Trophoblast cell (in vitro differentiated cells and primary cell): ENCODE results near the gene TRPC4AP.

Experiments
- DNase-seq, 2 donors: peaks; one replicate each; pipeline ENCODE4 v3.0.0-alpha.2; 2016
- H2AFZ ChIP-seq: 2 replicates; pipeline ENCODE4 v1.6.1; 2013; ENCODE audit warnings: low read length, moderate library complexity, mild to moderate bottlenecking; ENCODE audit not compliant: insufficient read depth, poor library complexity
- H2AK5ac ChIP-seq: 2 replicates; pipeline ENCODE4 v1.6.1; 2013; ENCODE audit warnings: mild to moderate bottlenecking, low read length
- H2BK120ac ChIP-seq: 2 replicates; pipeline ENCODE4 v1.6.1; 2013; ENCODE audit warnings: low read length, mild to moderate bottlenecking, moderate library complexity; ENCODE audit not compliant: insufficient read depth, poor library complexity
- H2BK12ac ChIP-seq: 2 replicates; pipeline ENCODE4 v1.6.1; 2013; ENCODE audit warnings: mild to moderate bottlenecking, low read length, moderate library complexity
- H2BK5ac ChIP-seq: 2 replicates; pipeline ENCODE4 v1.6.1; 2013; ENCODE audit warnings: low read length, low read depth, moderate library complexity, mild to moderate bottlenecking; ENCODE audit not compliant: poor library complexity
- H3K14ac ChIP-seq: 2 replicates; pipeline ENCODE4 v1.6.1; 2013; ENCODE audit warnings: mild to moderate bottlenecking, low read length
- H3K18ac ChIP-seq: 2 replicates; pipeline ENCODE4 v1.6.1; 2013; ENCODE audit warnings: mild to moderate bottlenecking, low read length
- H3K23ac ChIP-seq: 2 replicates; pipeline ENCODE4 v1.6.1; 2013; ENCODE audit warnings: low read length
- H3K27ac ChIP-seq: 2 replicates; pipeline ENCODE4 v1.5.1; 2013; ENCODE audit warnings: low read depth, mild to moderate bottlenecking, inconsistent platforms, low read length, moderate library complexity
- H3K27me3 ChIP-seq: 2 replicates; pipeline ENCODE4 v1.6.1; 2013; ENCODE audit warnings: inconsistent platforms, mild to moderate bottlenecking, low read length, moderate library complexity; ENCODE audit not compliant: insufficient read depth
- H3K36me3 ChIP-seq, 2 experiments: 1 replicate in 1 of 2; 2 replicates in 1 of 2; pipeline ENCODE4 v1.6.1; 2013; ENCODE audit warnings: low read length in 2 of 2, mild to moderate bottlenecking in 2 of 2, moderate library complexity in 1 of 2; ENCODE audit not compliant: insufficient read depth in 2 of 2, control insufficient read depth in 1 of 2
- H3K4ac ChIP-seq: 2 replicates; pipeline ENCODE4 v1.6.1; 2013; ENCODE audit warnings: low read depth, mild to moderate bottlenecking, low read length, moderate library complexity
- H3K4me1 ChIP-seq, 2 experiments: 1 replicate in 1 of 2; 2 replicates in 1 of 2; pipeline ENCODE4 v1.6.1; 2013; ENCODE audit warnings: low read length in 2 of 2, mild to moderate bottlenecking in 2 of 2, moderate library complexity in 1 of 2; ENCODE audit not compliant: insufficient read depth in 2 of 2, control insufficient read depth in 1 of 2
- H3K4me2 ChIP-seq: 2 replicates; pipeline ENCODE4 v1.6.1; 2013; ENCODE audit warnings: inconsistent platforms, mild to moderate bottlenecking, low read length, moderate library complexity
- H3K4me3 ChIP-seq: 2 replicates; pipeline ENCODE4 v1.5.1; 2013; ENCODE audit warnings: mild to moderate bottlenecking, low read depth, low read length, inconsistent platforms
- H3K79me1 ChIP-seq: one replicate; pipeline ENCODE4 v1.6.1; 2013; ENCODE audit warnings: low read length
- H3K79me2 ChIP-seq: 2 replicates; pipeline ENCODE4 v1.6.1; 2013; ENCODE audit warnings: low read length, mild to moderate bottlenecking; ENCODE audit not compliant: control insufficient read depth, insufficient read depth, poor library complexity
- H3K9ac ChIP-seq: 2 replicates; pipeline ENCODE4 v1.6.1; 2013; ENCODE audit warnings: mild to moderate bottlenecking, low read length
- H3K9me3 ChIP-seq: 2 replicates; pipeline ENCODE4 v1.6.1; 2013; ENCODE audit warnings: low read depth, mild to moderate bottlenecking, control low read depth, inconsistent platforms, low read length; ENCODE audit not compliant: insufficient read depth
- H4K12ac ChIP-seq: 2 replicates; pipeline ENCODE4 v1.6.1; 2013; ENCODE audit warnings: low read depth, mild to moderate bottlenecking, low read length, moderate library complexity
- H4K8ac ChIP-seq: 2 replicates; pipeline ENCODE4 v1.6.1; 2013; ENCODE audit warnings: low read depth, mild to moderate bottlenecking, low read length, moderate library complexity
- H4K91ac ChIP-seq: one replicate; pipeline ENCODE4 v1.6.1; 2013; ENCODE audit warnings: low read depth, mild to moderate bottlenecking, low read length, moderate library complexity
- WGBS: extraction: QIAGEN DNeasy Blood & Tissue Kit; methylation state at CpG from one replicate; pipeline ENCODE4 v1.1.7; 2013; ENCODE audit warnings: missing lambda C conversion rate; ENCODE audit not compliant: insufficient read length, insufficient coverage; ENCODE audit errors: extremely low coverage; 5-methylcytosine and 5-hydroxymethylcytosine counted together

The TRPC4AP gene

GRCh38 chr20:34990231-34990630, 102.4 kb downstream of the TRPC4AP start:
- no peak overlapping the region for H3K4ac ChIP-seq
- no peak overlapping the region for H3K14ac ChIP-seq
- no peaks in the 10 kb centered on the region for H3K27me3 ChIP-seq
- no peak overlapping the region for H2AK5ac ChIP-seq
- H3K4me1 ChIP-seq, result no peaks in the 10 kb centered on the region
- H3K9me3 ChIP-seq, result no peaks in the 10 kb centered on the region
- no peak overlapping the region for H3K4me3 ChIP-seq
- H3K27ac ChIP-seq, result no peak overlapping the region
- no peaks in the 10 kb centered on the region for H3K79me1 ChIP-seq
- no peaks in the 10 kb centered on the region for H3K79me2 ChIP-seq
- H2BK5ac ChIP-seq, result no peak overlapping the region
- H3K18ac ChIP-seq, result no peak overlapping the region
- H2AFZ ChIP-seq, result no peak overlapping the region
- no peak overlapping the region for H2BK12ac ChIP-seq
- no peak overlapping the region for H2BK120ac ChIP-seq
- no peak overlapping the region for H4K12ac ChIP-seq
- no peak overlapping the region for H4K8ac ChIP-seq
- H3K23ac ChIP-seq, result no peak overlapping the region
- DNase-seq, result no peak
- no CpG with 5 or more reads among the region's 11 CpGs for WGBS
- H3K36me3 ChIP-seq, result peaks cover 24 to 28% of the 10 kb centered on the region in 2 experiments
- H3K4me2 ChIP-seq, result no peak overlapping the region
- H3K9ac ChIP-seq, result no peak overlapping the region
- H4K91ac ChIP-seq, result no peak overlapping the region

- WGBS, result no CpG with 5 or more reads among the region's 14 CpGs
- no peak overlapping the region for H3K23ac ChIP-seq
Observed at GRCh38 chr20:34989670-34990069, 102.9 kb downstream of the TRPC4AP start.

DNA sequence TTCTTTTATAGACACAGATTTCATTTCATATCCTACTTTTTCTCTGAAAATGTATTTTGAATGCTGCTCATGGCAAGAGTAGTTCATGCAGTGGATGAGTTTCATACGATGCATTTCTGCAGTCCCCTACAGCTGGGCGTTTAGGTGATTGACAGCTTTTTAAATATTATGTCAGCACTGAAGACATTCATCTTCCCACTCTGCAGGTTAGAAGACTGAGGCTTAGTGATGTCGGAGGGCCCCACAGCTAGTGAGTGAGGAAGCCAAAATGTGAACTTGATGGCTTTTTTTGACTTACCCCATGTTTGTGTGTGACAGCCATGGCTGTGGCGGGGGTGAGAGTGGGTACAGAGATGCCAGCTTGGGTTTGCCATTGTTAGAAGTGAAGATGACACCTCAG, 103.5 kb downstream of the TRPC4AP start:
- H4K91ac ChIP-seq, result no peak overlapping the region
- H3K4me3 ChIP-seq, result no peak overlapping the region
- no peak overlapping the region for H3K14ac ChIP-seq
- H2BK120ac ChIP-seq, result no peak overlapping the region
- H3K36me3 ChIP-seq, result peaks cover 17 to 18% of the 10 kb centered on the region in 2 experiments
- no peak overlapping the region for H4K12ac ChIP-seq
- no peaks in the 10 kb centered on the region for H3K79me2 ChIP-seq
- H3K9ac ChIP-seq, result no peak overlapping the region
- H2AK5ac ChIP-seq, result no peak overlapping the region
- no peaks in the 10 kb centered on the region for H3K27me3 ChIP-seq
- H3K18ac ChIP-seq, result no peak overlapping the region
- H2BK5ac ChIP-seq, result no peak overlapping the region
- WGBS, result no CpG with 5 or more reads among the region's 4 CpGs
- no peak overlapping the region for H2BK12ac ChIP-seq
- H3K27ac ChIP-seq, result no peak overlapping the region
- H2AFZ ChIP-seq, result no peak overlapping the region
- H3K4me1 ChIP-seq, result no peaks in the 10 kb centered on the region
- no peak overlapping the region for H3K4ac ChIP-seq
- H3K4me2 ChIP-seq, result no peak overlapping the region
- H4K8ac ChIP-seq, result no peak overlapping the region
- DNase-seq, result no peak
- H3K79me1 ChIP-seq, result no peaks in the 10 kb centered on the region
- no peaks in the 10 kb centered on the region for H3K9me3 ChIP-seq
- no peak overlapping the region for H3K23ac ChIP-seq

More at GRCh38 chr20:34989670-34990069, 102.9 kb downstream of the TRPC4AP start:
- Histone ChIP-seq H3K79me2 (no peaks in the 10 kb centered on the region), H3K14ac (no peak overlapping the region), H3K4me2 (no peak overlapping the region), H4K8ac (no peak overlapping the region), H3K9me3 (no peaks in the 10 kb centered on the region), H3K36me3 (peaks cover 19 to 22% of the 10 kb centered on the region in 2 experiments), H2AFZ (no peak overlapping the region), H3K27me3 (no peaks in the 10 kb centered on the region), H2AK5ac (no peak overlapping the region), H3K4me3 (no peak overlapping the region), H2BK5ac (no peak overlapping the region), H3K9ac (no peak overlapping the region), H3K4me1 (no peaks in the 10 kb centered on the region), H3K79me1 (no peaks in the 10 kb centered on the region), H2BK120ac (no peak overlapping the region), H4K91ac (no peak overlapping the region), H4K12ac (no peak overlapping the region), H3K27ac (no peak overlapping the region), H3K18ac (no peak overlapping the region), H3K4ac (no peak overlapping the region), H2BK12ac (no peak overlapping the region)
- DNase-seq, result no peak

GRCh38 chr20:34988191-34988540, 104.4 kb downstream of the TRPC4AP start:
- Histone ChIP-seq H3K9ac (no peak overlapping the region), H2BK12ac (no peak overlapping the region), H3K36me3 (peaks cover 7 to 9% of the 10 kb centered on the region in 2 experiments), H3K9me3 (no peaks in the 10 kb centered on the region), H3K79me1 (no peaks in the 10 kb centered on the region), H2BK5ac (no peak overlapping the region), H4K91ac (no peak overlapping the region), H3K14ac (no peak overlapping the region), H3K4me3 (peak overlapping the region; percentile 23), H2AK5ac (no peak overlapping the region), H3K4me2 (no peak overlapping the region), H3K27me3 (no peaks in the 10 kb centered on the region), H4K8ac (no peak overlapping the region), H4K12ac (no peak overlapping the region), H3K18ac (no peak overlapping the region), H2AFZ (no peak overlapping the region), H3K79me2 (no peaks in the 10 kb centered on the region), H3K27ac (no peak overlapping the region), H2BK120ac (no peak overlapping the region), H3K4me1 (no peaks in the 10 kb centered on the region), H3K4ac (no peak overlapping the region), H3K23ac (no peak overlapping the region)
- WGBS, result no CpG with 5 or more reads among the region's 12 CpGs
- no peak for DNase-seq
